GM12891 (cell line): ENCODE measurements around the gene ZMIZ1.

Experiments
- POLR2A ChIP-seq: IDR thresholded peaks from 2 replicates; pipeline ENCODE4 v1.6.1; 2011; ENCODE audit warnings: low read depth, low read length, control low read depth
- TAF1 ChIP-seq: IDR thresholded peaks from 2 replicates; pipeline ENCODE4 v1.6.1; 2011; ENCODE audit warnings: low read depth, low read length, control low read depth

DNA sequence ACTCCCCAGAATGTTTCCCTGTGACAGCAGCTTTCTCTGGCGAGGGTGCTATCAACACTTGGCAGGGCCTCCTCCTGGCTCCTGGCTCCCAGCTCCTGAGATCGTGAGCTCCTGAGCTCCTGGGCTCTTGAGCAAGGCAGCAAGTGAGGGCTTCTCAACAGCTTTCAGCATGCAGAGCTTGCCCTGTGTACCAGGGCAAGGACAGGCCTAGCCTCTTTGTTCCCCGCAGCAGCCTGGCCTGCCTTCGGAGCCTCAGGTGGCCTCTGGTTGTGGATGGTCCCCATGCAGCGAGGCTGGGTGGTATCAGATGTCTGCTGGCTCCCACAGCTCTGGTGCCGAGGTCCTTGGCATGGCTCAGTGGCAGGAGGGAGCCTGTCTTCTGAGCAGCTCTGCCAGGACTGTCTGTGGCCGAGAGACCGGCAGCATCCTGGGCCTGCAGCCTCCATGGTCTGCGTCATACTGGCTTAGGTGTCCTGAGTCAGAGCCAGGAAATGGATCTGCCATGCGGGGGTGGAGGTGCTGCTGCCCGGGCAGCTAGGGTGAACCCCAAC is 44.2 kb downstream of the ZMIZ1 start:
- TF ChIP-seq TAF1 (no peak), POLR2A (no peak)
